HG03135 (cell line): Measurements from ENCODE around the gene PRKG1.

ENCODE experiments used
- ATAC-seq: cut with Tn5 transposase; IDR thresholded peaks from one replicate; pipeline ENCODE4 v1.9.1; 2021; ENCODE audit warnings: mild to moderate bottlenecking, moderate library complexity; ENCODE audit not compliant: unreplicated experiment

Gene PRKG1

GRCh38 chr10:51479711-51480110, 405.4 kb downstream of the PRKG1 start:
- ATAC-seq: no peak

DNA sequence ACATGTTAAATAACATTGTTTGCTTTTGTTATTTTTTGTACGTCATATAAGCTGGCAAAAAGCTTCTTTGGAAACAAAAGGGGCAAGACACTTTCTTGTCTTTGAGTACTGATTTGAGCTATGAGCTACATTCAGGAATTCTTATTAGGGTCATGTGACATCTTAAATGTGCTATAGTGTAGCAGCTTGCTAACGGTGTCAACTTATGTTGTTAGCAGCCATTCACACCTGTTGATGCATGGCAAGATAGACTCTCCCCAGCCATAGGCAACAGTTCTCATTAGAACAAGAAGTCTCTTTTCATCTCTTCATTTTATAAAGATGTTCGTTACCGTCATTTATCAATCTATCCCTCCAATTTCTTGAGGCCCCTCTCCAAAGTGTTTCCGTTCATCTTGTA, 411.4 kb downstream of the PRKG1 start:
- ATAC-seq: no peak

DNA sequence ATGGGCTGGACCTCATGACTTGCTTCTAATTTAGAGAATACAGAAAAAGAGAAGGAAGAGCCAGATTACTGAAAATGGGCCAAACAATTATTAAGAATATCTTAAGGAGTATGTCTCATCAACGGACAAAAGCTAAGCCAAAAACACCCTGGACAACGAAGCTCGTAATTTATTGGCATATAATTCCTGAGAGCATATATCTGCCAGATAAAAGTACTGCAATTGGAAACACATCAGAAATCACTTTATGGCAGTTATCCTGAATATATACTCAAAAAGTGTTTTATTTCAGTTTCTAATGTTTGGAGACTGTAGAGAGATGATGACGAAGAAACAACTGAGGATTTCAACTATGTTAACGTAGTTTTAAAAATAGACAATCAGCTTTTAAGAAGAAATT, 413.3 kb downstream of the PRKG1 start:
- no peak for ATAC-seq

- ATAC-seq: no peak
Observed at GRCh38 chr10:51488766-51489408, 414.6 kb downstream of the PRKG1 start.

GRCh38 chr10:51498424-51498823, 424.1 kb downstream of the PRKG1 start:
- no peak for ATAC-seq

- no peak for ATAC-seq
Observed at GRCh38 chr10:51501396-51501795, 427.1 kb downstream of the PRKG1 start.

- no peak for ATAC-seq
Observed at GRCh38 chr10:51502124-51502523, 427.8 kb downstream of the PRKG1 start.

- no peak for ATAC-seq
Observed at GRCh38 chr10:51503378-51503777, 429.1 kb downstream of the PRKG1 start.

DNA sequence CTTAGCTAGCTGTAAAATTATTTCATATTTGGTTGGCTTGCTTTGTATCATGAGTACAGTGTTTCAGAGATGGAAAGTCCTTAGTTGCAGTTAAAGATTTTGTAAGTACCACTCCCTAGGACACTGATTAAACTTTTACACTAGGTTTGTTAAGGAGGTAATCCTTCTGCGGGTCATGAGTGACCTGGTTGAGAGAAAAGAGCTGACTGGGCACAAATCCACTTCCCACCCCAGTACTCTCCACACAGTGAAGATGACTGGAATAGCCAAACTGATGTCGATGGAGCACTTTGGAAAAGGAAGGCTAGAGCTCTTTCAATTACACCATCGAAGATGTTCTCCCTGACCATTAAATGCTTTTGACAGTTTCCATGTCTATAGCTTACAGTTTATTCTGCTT, 433.2 kb downstream of the PRKG1 start:
- ATAC-seq: no peak

DNA sequence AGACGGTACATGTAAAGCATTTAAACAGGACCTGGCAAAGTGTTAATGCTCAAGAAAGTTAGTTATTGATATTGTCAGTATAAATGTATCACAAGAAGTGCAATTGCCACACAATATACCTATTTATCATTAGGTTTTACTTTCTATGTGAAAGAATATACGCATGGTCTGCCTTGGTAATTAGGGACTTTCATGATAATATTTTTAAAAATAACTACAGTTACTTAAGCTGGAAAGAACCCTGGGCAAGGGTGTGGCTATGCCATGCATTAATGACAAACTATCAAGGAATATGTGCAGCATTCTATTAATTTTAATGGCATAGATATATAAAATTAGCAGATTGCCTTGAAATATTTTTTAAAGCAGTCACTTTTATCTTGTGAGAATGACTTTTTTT, 433.9 kb downstream of the PRKG1 start:
- no peak for ATAC-seq

- ATAC-seq: no peak
Observed at GRCh38 chr10:51510231-51510630, 435.9 kb downstream of the PRKG1 start.

- no peak for ATAC-seq
Observed at GRCh38 chr10:51521605-51522004, 447.3 kb downstream of the PRKG1 start.

DNA sequence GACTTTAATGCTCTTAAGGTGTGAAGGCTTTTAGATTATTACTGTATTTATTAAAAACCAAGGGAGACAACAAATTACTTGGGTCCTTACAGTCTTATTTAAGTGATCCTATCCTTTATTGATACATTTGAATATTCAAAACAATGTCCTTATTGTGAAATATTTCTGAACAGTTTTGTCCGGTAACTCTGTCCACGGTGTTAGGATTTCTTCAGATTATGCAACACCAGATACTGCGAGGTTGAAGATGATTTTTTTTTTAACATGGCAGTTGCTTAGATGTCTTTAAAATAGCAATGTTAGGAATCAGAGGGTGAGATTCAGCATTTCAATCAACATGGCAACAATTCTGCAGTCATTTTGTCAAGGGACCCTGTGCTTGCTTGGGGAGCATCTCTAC, 448.6 kb downstream of the PRKG1 start:
- ATAC-seq: no peak

GRCh38 chr10:51523440-51523839, 449.2 kb downstream of the PRKG1 start:
- no peak for ATAC-seq

GRCh38 chr10:51524041-51524440, 449.8 kb downstream of the PRKG1 start:
- ATAC-seq: no peak

- no peak for ATAC-seq
Observed at GRCh38 chr10:51527522-51528219, 453.4 kb downstream of the PRKG1 start.

DNA sequence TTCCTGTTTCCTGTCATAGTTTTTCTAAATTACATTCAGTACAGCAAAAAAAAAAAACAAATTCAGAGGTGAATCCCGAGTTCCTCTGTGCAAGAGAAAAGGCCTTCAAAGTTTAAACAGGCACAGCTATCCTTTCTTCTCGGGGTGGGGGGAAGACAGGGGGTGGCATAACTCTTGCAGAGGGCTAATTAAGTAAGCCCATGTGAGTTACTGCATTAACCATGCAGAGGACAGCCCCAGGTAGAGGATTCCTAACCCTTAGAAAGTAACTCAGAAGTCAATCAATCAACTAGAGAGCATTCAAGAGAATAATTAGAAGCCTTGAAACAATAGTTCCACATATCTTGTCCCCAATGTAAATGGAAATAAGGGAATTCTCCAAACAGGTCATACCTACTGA, 454.2 kb downstream of the PRKG1 start:
- ATAC-seq: no peak

GRCh38 chr10:51530541-51530940, 456.3 kb downstream of the PRKG1 start:
- ATAC-seq: no peak

GRCh38 chr10:51532044-51532443, 457.8 kb downstream of the PRKG1 start:
- ATAC-seq: no peak

DNA sequence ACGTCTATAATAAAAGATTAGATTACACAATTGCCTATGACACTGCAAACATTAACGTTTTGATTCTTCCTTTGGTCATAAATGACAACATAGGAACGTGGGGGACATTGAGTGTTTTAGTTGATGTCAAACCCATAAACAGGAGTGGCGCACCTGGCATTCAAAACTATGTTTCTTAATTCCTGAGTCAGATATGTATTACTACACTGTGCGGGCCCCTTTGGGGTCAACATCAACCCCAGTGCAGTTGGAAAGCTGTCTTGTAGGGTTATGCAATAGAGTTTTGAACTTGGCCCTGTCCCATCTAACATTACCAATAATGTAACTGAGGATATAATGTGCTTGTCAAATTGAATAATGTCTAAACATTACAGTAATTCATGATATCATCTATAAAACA, 468.6 kb downstream of the PRKG1 start:
- ATAC-seq: no peak

DNA sequence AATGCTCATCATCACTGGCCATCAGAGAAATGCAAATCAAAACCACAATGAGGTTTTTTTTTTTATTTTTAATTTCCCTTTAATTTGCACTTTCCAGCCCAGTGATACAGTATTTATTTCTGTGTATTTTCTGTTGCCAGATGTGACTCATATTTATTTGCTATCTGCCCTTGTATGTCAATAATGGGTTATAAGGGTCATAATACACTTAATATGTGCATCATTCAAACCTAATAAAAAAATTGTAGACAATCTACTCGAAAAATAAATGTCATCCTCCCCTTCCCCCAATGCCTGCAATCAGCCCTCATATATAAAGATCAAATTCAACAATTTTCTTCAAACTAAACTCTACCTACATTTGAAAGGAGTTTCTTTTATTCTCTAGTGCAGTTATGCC, 470.6 kb downstream of the PRKG1 start:
- no peak for ATAC-seq

DNA sequence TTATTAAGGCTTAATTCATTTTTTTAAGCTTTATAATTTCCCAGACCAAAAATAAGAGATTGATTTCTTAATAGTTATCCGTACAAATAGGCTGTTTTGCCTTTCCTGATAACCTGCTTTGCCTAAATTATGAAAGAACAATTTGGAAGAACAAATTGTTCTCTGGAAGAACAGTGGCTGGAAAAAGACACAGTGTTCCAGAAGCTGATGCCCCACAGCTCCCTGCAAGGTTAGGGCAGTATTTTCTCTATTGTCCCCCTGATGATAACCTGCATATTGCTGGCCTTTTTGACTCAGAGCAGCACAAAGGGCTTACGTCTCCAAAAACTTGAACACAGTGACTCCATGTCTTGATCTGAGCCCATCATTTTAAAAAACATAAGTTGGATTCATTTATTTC, 473.7 kb downstream of the PRKG1 start:
- ATAC-seq: no peak

DNA sequence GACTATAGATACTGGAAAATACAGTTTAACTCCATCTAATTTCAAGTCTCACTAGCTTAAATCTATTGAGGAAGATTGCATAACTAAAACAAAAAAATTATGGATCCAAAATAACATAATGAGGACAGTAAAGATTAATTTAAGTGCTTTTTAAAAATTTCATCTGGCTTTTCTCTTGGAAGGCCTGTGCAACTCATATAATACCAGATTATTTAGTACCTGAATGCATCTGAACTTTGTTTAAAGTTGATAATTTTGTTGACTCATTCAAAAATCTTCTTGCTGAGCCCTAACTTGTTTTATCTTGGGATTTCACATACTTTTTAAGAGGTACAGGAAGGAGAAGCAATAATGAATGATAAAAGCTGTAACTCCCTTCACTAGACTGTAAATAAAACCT, 478.6 kb downstream of the PRKG1 start:
- no peak for ATAC-seq
